HCT116 (cell line): ENCODE results near the gene CCND1.

Experiments
- CTCF ChIP-seq, 3 experiments: fragments of 200-600 bp in 1 of 3; sonication (generic) in 1 of 3; IDR thresholded peaks in 2 of 3; conservative IDR thresholded peaks in 1 of 3; 2 replicates each; pipeline ENCODE4 v1.5.1; 2012 to 2017; ENCODE audit warnings: low read depth in 2 of 3, low read length in 2 of 3, antibody characterized with exemption in 1 of 3, borderline replicate concordance in 1 of 3, control low read depth in 1 of 3, mild to moderate bottlenecking in 1 of 3, mixed read lengths in 1 of 3, mixed run types in 1 of 3, moderate library complexity in 1 of 3; ENCODE audit not compliant: insufficient read depth in 1 of 3
- ELF1 ChIP-seq: IDR thresholded peaks from 2 replicates; pipeline ENCODE4 v1.6.1; 2012; ENCODE audit warnings: low read depth, borderline replicate concordance
- POLR2A ChIP-seq: IDR thresholded peaks from 2 replicates; pipeline ENCODE4 v1.7.0; 2011; ENCODE audit warnings: borderline replicate concordance; ENCODE audit not compliant: insufficient read depth, insufficient read length; ENCODE audit errors: extremely low read depth
- POLR2AphosphoS5 ChIP-seq: IDR thresholded peaks from 2 replicates; pipeline ENCODE4 v1.6.1; 2011; ENCODE audit warnings: mild to moderate bottlenecking, low read depth, low read length, moderate library complexity
- TCF7L2 ChIP-seq: IDR thresholded peaks from 2 replicates; pipeline ENCODE4 v1.7.0; 2011; ENCODE audit warnings: borderline replicate concordance, inconsistent platforms; ENCODE audit not compliant: insufficient read depth, insufficient read length; ENCODE audit errors: extremely low read depth
- ZBTB33 ChIP-seq: IDR thresholded peaks from 2 replicates; pipeline ENCODE4 v1.6.1; 2011; ENCODE audit warnings: mild to moderate bottlenecking, low read length, moderate library complexity; ENCODE audit not compliant: insufficient replicate concordance; ENCODE audit errors: extremely low read depth

DNA sequence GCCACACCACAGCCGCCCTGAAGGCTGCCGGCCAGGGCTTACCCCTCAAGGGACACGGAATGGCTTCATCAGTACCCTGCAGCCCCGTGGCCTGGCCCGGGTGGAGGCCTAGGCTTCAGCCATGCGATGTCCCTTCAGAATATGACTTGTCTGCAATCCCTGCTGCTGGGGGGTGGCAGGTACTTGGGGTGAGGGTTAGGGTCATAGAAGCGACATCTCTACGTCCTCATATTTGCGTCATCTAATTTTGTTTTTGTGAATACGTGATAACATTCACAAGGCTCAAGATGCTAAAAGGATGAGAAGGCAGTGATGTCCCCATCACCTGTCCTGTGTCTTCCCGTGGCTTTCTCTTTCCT is 6.4 kb downstream of the CCND1 start:
- TF ChIP-seq POLR2AphosphoS5: no peak; the same call in 1 of the 2 replicates
- no peak for TF ChIP-seq ZBTB33
- TF ChIP-seq CTCF (IDR thresholded peaks at IDR 0.05 in 2 of 3, conservative IDR thresholded peaks at IDR 0.05 in 1 of 3; ENCODE audit: borderline replicate concordance in 1 of 3, insufficient read depth in 1 of 3, low read depth in 2 of 3, low read length in 2 of 3): no peak
- no peak for TF ChIP-seq POLR2A
- TF ChIP-seq ELF1: no peak
- TF ChIP-seq TCF7L2: no peak
